ENCODE data around the gene DYSF.

DYSF gene

GRCh38 chr2:71699428-71699827 lies 246.1 kb downstream of the DYSF start:
- Histone ChIP-seq H3K4me2 (ENCODE audit: low read length) (no peak overlapping the region), H3K9me3 (ENCODE audit: control insufficient read depth, insufficient read depth, low read length) (no peaks in the 10 kb centered on the region), H3K36me3 (ENCODE audit: control insufficient read depth, low read length) (no peaks in the 10 kb centered on the region), H3K79me2 (ENCODE audit: control insufficient read depth, low read length) (no peaks in the 10 kb centered on the region), H3K27me3 (ENCODE audit: control insufficient read depth, low read length) (no peaks in the 10 kb centered on the region), H3K4me1 (ENCODE audit: control insufficient read depth, low read length) (no peaks in the 10 kb centered on the region), H3K4me3 (ENCODE audit: low read length) (no peak overlapping the region), H3F3A (ENCODE audit: control insufficient read depth, insufficient read depth) (no peaks in the 10 kb centered on the region), H3K9me2 (replicated peaks; ENCODE audit: control insufficient read depth, low read length) (no peaks in the 10 kb centered on the region), H3K27ac (ENCODE audit: low read depth, low read length) (no peak overlapping the region), H4K20me1 (ENCODE audit: control insufficient read depth, insufficient read depth, low read depth, low read length) (no peaks in the 10 kb centered on the region)
- TF ChIP-seq CTCF (IDR thresholded peaks at IDR 0.05; ENCODE audit: low read depth, low read length, poor library complexity, severe bottlenecking) (no peak), EZH2phosphoT487 (IDR thresholded peaks at IDR 0.05; ENCODE audit: borderline replicate concordance, low read length) (no peak)

- TF ChIP-seq CTCF (IDR thresholded peaks at IDR 0.05; ENCODE audit: low read depth, low read length, poor library complexity, severe bottlenecking) (no peak), EZH2phosphoT487 (IDR thresholded peaks at IDR 0.05; ENCODE audit: borderline replicate concordance, low read length) (no peak)
- H4K20me1 ChIP-seq (ENCODE audit: control insufficient read depth, insufficient read depth, low read depth, low read length): no peaks in the 10 kb centered on the region
- H3K4me1 ChIP-seq (ENCODE audit: control insufficient read depth, low read length): no peaks in the 10 kb centered on the region
- H3K79me2 ChIP-seq (ENCODE audit: control insufficient read depth, low read length): no peaks in the 10 kb centered on the region
- no peaks in the 10 kb centered on the region for H3F3A ChIP-seq (ENCODE audit: control insufficient read depth, insufficient read depth)
- H3K4me2 ChIP-seq (ENCODE audit: low read length): no peak overlapping the region
- no peak overlapping the region for H3K4me3 ChIP-seq (ENCODE audit: low read length)
- no peaks in the 10 kb centered on the region for H3K27me3 ChIP-seq (ENCODE audit: control insufficient read depth, low read length)
- no peaks in the 10 kb centered on the region for H3K36me3 ChIP-seq (ENCODE audit: control insufficient read depth, low read length)
- H3K9me2 ChIP-seq (replicated peaks; ENCODE audit: control insufficient read depth, low read length): no peaks in the 10 kb centered on the region
- H3K27ac ChIP-seq (ENCODE audit: low read depth, low read length): no peak overlapping the region
- H3K9me3 ChIP-seq (ENCODE audit: control insufficient read depth, insufficient read depth, low read length): no peaks in the 10 kb centered on the region
Measured at GRCh38 chr2:71700041-71700657, 246.8 kb downstream of the DYSF start.

- no peaks in the 10 kb centered on the region for H3K4me1 ChIP-seq (ENCODE audit: control insufficient read depth, low read length)
- TF ChIP-seq CTCF (IDR thresholded peaks at IDR 0.05; ENCODE audit: low read depth, low read length, poor library complexity, severe bottlenecking) (no peak), EZH2phosphoT487 (IDR thresholded peaks at IDR 0.05; ENCODE audit: borderline replicate concordance, low read length) (no peak)
- no peak overlapping the region for H3K4me2 ChIP-seq (ENCODE audit: low read length)
- H3F3A ChIP-seq (ENCODE audit: control insufficient read depth, insufficient read depth): no peaks in the 10 kb centered on the region
- no peaks in the 10 kb centered on the region for H3K27me3 ChIP-seq (ENCODE audit: control insufficient read depth, low read length)
- H3K9me3 ChIP-seq (ENCODE audit: control insufficient read depth, insufficient read depth, low read length): no peaks in the 10 kb centered on the region
- H3K4me3 ChIP-seq (ENCODE audit: low read length): no peak overlapping the region
- no peaks in the 10 kb centered on the region for H3K36me3 ChIP-seq (ENCODE audit: control insufficient read depth, low read length)
- no peaks in the 10 kb centered on the region for H3K9me2 ChIP-seq (replicated peaks; ENCODE audit: control insufficient read depth, low read length)
- no peak overlapping the region for H3K27ac ChIP-seq (ENCODE audit: low read depth, low read length)
- no peaks in the 10 kb centered on the region for H3K79me2 ChIP-seq (ENCODE audit: control insufficient read depth, low read length)
- H4K20me1 ChIP-seq (ENCODE audit: control insufficient read depth, insufficient read depth, low read depth, low read length): no peaks in the 10 kb centered on the region
Measured at GRCh38 chr2:71700658-71701397, 247.5 kb downstream of the DYSF start.
